Measurements from ENCODE around the gene RAD52.

- TF ChIP-seq NR1H2 (CRISPR knock-in tag; IDR thresholded peaks at IDR 0.05) (no peak), JUN (CRISPR knock-in tag; IDR thresholded peaks at IDR 0.05) (no peak), CTCF (IDR thresholded peaks at IDR 0.05) (no peak), SMAD4 (CRISPR knock-in tag; IDR thresholded peaks at IDR 0.05) (no peak), ZNF317 (CRISPR knock-in tag; IDR thresholded peaks at IDR 0.05; ENCODE audit: borderline replicate concordance, low read depth) (no peak), ATF6 (CRISPR knock-in tag; IDR thresholded peaks at IDR 0.05) (no peak), ZMAT4 (CRISPR knock-in tag; IDR thresholded peaks at IDR 0.05) (no peak), MXD4 (CRISPR knock-in tag; IDR thresholded peaks at IDR 0.05; ENCODE audit: borderline replicate concordance) (no peak), AFF4 (CRISPR knock-in tag; IDR thresholded peaks at IDR 0.05; ENCODE audit: borderline replicate concordance) (no peak), STAT6 (CRISPR knock-in tag; conservative IDR thresholded peaks at IDR 0.05; ENCODE audit: low read depth) (no peak)
Observed at GRCh38 chr12:997505-997904, 48.0 kb upstream of the RAD52 start.

Measured in WTC11 (cell line).